HFF-Myc (cell line): ENCODE results near the gene ST8SIA5.

Experiments used
- DNase-seq: peaks from one replicate; pipeline ENCODE4 v3.0.0-alpha.2; 2011; ENCODE audit warnings: low read depth; ENCODE audit errors: extremely low read depth
- H3K4me3 ChIP-seq: replicated peaks from 2 replicates; pipeline ENCODE4 v1.5.1; 2011; ENCODE audit warnings: low read depth, mild to moderate bottlenecking, control low read depth, low read length
- CTCF ChIP-seq: IDR thresholded peaks from 2 replicates; pipeline ENCODE4 v1.5.1; 2012; ENCODE audit warnings: mild to moderate bottlenecking, low read depth, low read length, control low read depth; ENCODE audit errors: missing control alignments

ST8SIA5 gene

GRCh38 chr18:46748466-46748865, 8.4 kb downstream of the ST8SIA5 start:
- H3K4me3 ChIP-seq: no peak overlapping the region
- no peak for TF ChIP-seq CTCF
- DNase-seq: no peak

GRCh38 chr18:46740046-46740445, 16.8 kb downstream of the ST8SIA5 start:
- TF ChIP-seq CTCF: no peak
- H3K4me3 ChIP-seq: no peak overlapping the region
- no peak for DNase-seq

GRCh38 chr18:46738491-46738890, 18.4 kb downstream of the ST8SIA5 start:
- no peak for TF ChIP-seq CTCF
- H3K4me3 ChIP-seq: no peak overlapping the region
- DNase-seq: no peak

GRCh38 chr18:46736736-46737135, 20.1 kb downstream of the ST8SIA5 start:
- no peak for DNase-seq
- H3K4me3 ChIP-seq: no peak overlapping the region
- TF ChIP-seq CTCF: no peak

- no peak overlapping the region for H3K4me3 ChIP-seq
- no peak for TF ChIP-seq CTCF
- DNase-seq: no peak
Measured at GRCh38 chr18:46736135-46736534, 20.7 kb downstream of the ST8SIA5 start.

- TF ChIP-seq CTCF: no peak
- H3K4me3 ChIP-seq: no peak overlapping the region
- no peak for DNase-seq
Measured at GRCh38 chr18:46734981-46735380, 21.9 kb downstream of the ST8SIA5 start.

GRCh38 chr18:46733872-46734271, 23.0 kb downstream of the ST8SIA5 start:
- TF ChIP-seq CTCF: no peak
- H3K4me3 ChIP-seq: no peak overlapping the region
- no peak for DNase-seq
